ENCODE results near the gene C16orf74. TPM values are rescaled to one million over a fixed set of nuclear protein-coding genes. Genes with fewer than 3 reads are reported as not detected.
A peak's percentile ranks its signal among the peaks of the same experiment; 100 is the strongest.

The C16orf74 gene
- total and polyA plus RNA-seq, 5 donors from 2014 or later, result 5.5 to 41.6 (median 26.2) TPM

DNA sequence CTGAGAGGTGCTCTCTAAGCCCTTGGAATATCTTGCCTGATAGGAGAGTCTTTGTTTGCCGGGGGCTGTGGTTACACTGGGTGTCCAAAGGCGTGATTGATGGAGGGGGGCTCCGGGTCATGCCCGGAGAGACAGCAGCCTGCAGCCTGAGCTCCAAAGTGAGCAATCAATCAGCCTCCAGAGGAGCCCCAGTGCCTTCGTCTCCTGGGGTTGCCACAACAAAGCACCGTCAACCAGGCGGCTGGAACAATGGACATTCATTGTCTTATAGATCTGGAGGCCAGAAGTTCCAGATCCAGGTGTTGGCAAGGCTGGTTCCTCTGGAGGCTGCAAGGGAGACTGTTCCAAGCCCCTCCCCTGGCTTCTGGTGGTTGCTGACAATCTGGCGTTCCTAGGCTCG, 38.1 kb downstream of the C16orf74 start:
- Mint-ChIP-seq H3K36me3 (peaks cover 15% of the 10 kb centered on the region), H3K4me3 (no peak overlapping the region), H3K27me3 (peaks cover 7% of the 10 kb centered on the region), H3K9me3 (peaks cover 0 to 4% (median 0%) of the 10 kb centered on the region in 7 donors), H3K4me1 (peaks cover 0 to 13% (median 3%) of the 10 kb centered on the region in 4 donors), H3K27ac (no peak overlapping the region)
- no peak overlapping the region for H3K27ac ChIP-seq (ENCODE audit: insufficient read depth, low read length, poor library complexity, severe bottlenecking)
- no peak overlapping the region for H3K4me3 ChIP-seq (ENCODE audit: low read depth, low read length)
- no peaks in the 10 kb centered on the region for H3K27me3 ChIP-seq (ENCODE audit: control insufficient read depth, insufficient read depth, low read length)
- no peak for ATAC-seq (ENCODE audit: low read depth in 2 of 2)
- H3K4me1 ChIP-seq (ENCODE audit: control insufficient read depth, insufficient read depth, low read length, poor library complexity, severe bottlenecking), result no peaks in the 10 kb centered on the region
- no peak for DNase-seq
- no peaks in the 10 kb centered on the region for H3K36me3 ChIP-seq (ENCODE audit: control insufficient read depth, insufficient read depth, low read length)
- H3K9me3 ChIP-seq (ENCODE audit: control insufficient read depth in 2 of 2, low read length in 2 of 2), result peaks cover 0 to 3% of the 10 kb centered on the region in 2 experiments

GRCh38 chr16:85711982-85712587, 38.8 kb downstream of the C16orf74 start:
- Mint-ChIP-seq H3K36me3 (peaks cover 15% of the 10 kb centered on the region), H3K4me1 (peaks cover 0 to 9% (median 3%) of the 10 kb centered on the region in 4 donors), H3K27me3 (peaks cover 7% of the 10 kb centered on the region), H3K27ac (peak overlapping the region in 1 of 3 donors; percentile 66), H3K4me3 (no peak overlapping the region), H3K9me3 (peaks cover 0 to 4% (median 0%) of the 10 kb centered on the region in 7 donors)
- Histone ChIP-seq H3K9me3 (ENCODE audit: control insufficient read depth in 2 of 2, low read length in 2 of 2) (peaks cover 0 to 3% of the 10 kb centered on the region in 2 experiments), H3K36me3 (ENCODE audit: control insufficient read depth, insufficient read depth, low read length) (no peaks in the 10 kb centered on the region), H3K27ac (ENCODE audit: insufficient read depth, low read length, poor library complexity, severe bottlenecking) (no peak overlapping the region), H3K4me1 (ENCODE audit: control insufficient read depth, insufficient read depth, low read length, poor library complexity, severe bottlenecking) (no peaks in the 10 kb centered on the region), H3K4me3 (ENCODE audit: low read depth, low read length) (no peak overlapping the region), H3K27me3 (ENCODE audit: control insufficient read depth, insufficient read depth, low read length) (no peaks in the 10 kb centered on the region)
- no peak for ATAC-seq (ENCODE audit: low read depth in 2 of 2)
- DNase-seq, result no peak

DNA sequence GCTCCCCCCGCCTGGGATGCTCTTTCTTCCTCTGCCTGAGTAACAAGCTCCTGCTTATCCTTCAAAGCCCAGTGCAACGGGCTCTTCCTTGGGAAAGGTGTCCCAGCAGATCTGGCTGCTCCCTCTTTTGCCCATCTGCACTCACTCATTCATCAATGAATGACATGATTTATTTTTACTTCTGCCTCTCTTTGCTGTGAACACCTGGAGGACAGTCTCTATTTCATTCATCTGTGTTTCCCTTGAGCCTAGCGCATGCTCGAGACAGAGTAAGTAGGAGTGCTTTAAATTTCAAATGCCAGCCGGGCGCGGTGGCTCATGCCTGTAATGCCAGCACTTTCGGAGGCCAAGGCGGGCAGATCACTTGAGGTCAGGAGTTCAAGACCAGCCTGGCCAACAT, 40.2 kb downstream of the C16orf74 start:
- Histone ChIP-seq H3K27ac (ENCODE audit: insufficient read depth, low read length, poor library complexity, severe bottlenecking) (no peak overlapping the region), H3K4me3 (ENCODE audit: low read depth, low read length) (no peak overlapping the region), H3K27me3 (ENCODE audit: control insufficient read depth, insufficient read depth, low read length) (no peaks in the 10 kb centered on the region), H3K9me3 (ENCODE audit: control insufficient read depth in 2 of 2, low read length in 2 of 2) (peaks cover 0 to 3% of the 10 kb centered on the region in 2 experiments), H3K36me3 (ENCODE audit: control insufficient read depth, insufficient read depth, low read length) (no peaks in the 10 kb centered on the region), H3K4me1 (ENCODE audit: control insufficient read depth, insufficient read depth, low read length, poor library complexity, severe bottlenecking) (no peaks in the 10 kb centered on the region)
- Mint-ChIP-seq H3K4me3 (no peak overlapping the region), H3K27ac (no peak overlapping the region), H3K27me3 (peaks cover 3% of the 10 kb centered on the region), H3K9me3 (peaks cover 0 to 4% (median 0%) of the 10 kb centered on the region in 7 donors), H3K4me1 (peaks cover 0 to 5% (median 2%) of the 10 kb centered on the region in 4 donors), H3K36me3 (peaks cover 15% of the 10 kb centered on the region)
- ATAC-seq (ENCODE audit: low read depth in 2 of 2) (no peak), DNase-seq (no peak)

DNA sequence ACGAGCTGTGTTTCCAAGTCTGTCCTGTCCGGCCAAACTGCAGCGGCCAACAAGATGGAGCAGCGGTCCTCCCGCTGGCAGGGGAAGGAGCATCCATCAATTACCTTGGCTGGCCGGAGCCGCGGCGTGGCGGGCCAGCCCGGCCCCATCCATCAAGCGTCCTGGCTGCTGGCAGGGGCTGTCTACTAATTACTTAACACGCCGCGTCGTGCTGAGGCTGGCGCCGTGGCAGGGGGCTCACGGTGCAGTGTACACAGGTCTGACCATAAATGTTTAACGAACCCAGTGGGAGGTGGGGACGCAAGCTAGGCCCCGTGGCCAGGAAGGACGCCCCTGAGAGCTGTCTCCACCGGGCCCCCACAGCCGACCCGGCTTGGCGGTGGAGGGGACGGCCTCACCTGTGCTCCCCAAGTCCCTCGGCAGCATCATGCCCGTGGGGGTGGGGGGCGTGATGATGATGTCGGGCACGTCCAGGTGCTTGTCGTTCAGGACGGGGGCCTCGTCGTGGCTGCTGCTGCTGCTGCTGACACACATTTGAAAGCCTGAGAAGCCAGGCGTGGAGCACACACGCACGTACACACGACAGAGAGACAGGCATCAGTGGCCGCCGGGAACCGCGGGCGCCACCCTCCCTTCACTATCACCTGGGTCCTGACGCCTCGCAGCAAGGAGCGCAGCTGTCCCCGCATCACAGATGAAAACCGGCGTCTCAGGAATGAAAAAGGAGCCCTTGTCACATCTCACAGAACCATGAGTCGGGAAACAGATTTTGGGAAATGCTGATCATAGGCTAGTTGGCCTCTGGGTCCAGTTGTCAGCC, 40.9 kb downstream of the C16orf74 start:
- peak overlapping the region in 1 of 4 donors; percentile 32 for H3K4me3 Mint-ChIP-seq
- H3K9me3 ChIP-seq (ENCODE audit: control insufficient read depth in 2 of 2, low read length in 2 of 2), result peaks cover 0 to 3% of the 10 kb centered on the region in 2 experiments

DNA sequence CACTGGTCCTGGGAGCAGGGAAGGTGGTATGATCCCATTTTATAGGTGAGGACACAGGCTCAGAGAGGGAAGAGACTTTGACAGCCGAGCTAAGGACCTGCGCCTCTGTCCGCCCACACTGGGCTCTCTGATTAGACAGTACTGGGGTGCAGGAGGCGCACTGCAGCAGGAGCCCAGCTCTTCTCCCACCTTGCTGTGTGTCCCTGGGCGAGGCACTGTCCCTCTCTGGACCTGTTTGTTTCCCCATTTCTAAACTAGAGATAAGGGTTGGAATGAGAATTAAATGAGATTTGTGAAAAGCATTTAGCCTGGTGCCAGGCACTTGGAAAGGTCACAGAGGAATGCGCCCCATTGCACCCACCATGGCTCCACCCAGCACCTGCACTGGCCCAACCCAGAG, 42.6 kb downstream of the C16orf74 start:
- Mint-ChIP-seq H3K36me3 (peaks cover 15% of the 10 kb centered on the region), H3K4me3 (no peak overlapping the region), H3K9me3 (peaks cover 0 to 4% (median 0%) of the 10 kb centered on the region in 7 donors), H3K27me3 (no peaks in the 10 kb centered on the region), H3K4me1 (no peaks in the 10 kb centered on the region), H3K27ac (no peak overlapping the region)
- ATAC-seq (ENCODE audit: low read depth in 2 of 2) (no peak), DNase-seq (no peak)
- Histone ChIP-seq H3K4me3 (ENCODE audit: low read depth, low read length) (no peak overlapping the region), H3K27me3 (ENCODE audit: control insufficient read depth, insufficient read depth, low read length) (no peaks in the 10 kb centered on the region), H3K9me3 (ENCODE audit: control insufficient read depth in 2 of 2, low read length in 2 of 2) (peaks cover 0 to 3% of the 10 kb centered on the region in 2 experiments), H3K27ac (ENCODE audit: insufficient read depth, low read length, poor library complexity, severe bottlenecking) (no peak overlapping the region), H3K36me3 (ENCODE audit: control insufficient read depth, insufficient read depth, low read length) (no peaks in the 10 kb centered on the region), H3K4me1 (ENCODE audit: control insufficient read depth, insufficient read depth, low read length, poor library complexity, severe bottlenecking) (no peaks in the 10 kb centered on the region)

More for the DNA sequence above, 40.9 kb downstream of the C16orf74 start:
- ATAC-seq (ENCODE audit: low read depth in 2 of 2) (no peak), DNase-seq (no peak)
- H3K36me3 Mint-ChIP-seq, result peaks cover 15% of the 10 kb centered on the region
- Histone ChIP-seq H3K27me3 (ENCODE audit: control insufficient read depth, insufficient read depth, low read length) (no peaks in the 10 kb centered on the region), H3K4me1 (ENCODE audit: control insufficient read depth, insufficient read depth, low read length, poor library complexity, severe bottlenecking) (no peaks in the 10 kb centered on the region), H3K36me3 (ENCODE audit: control insufficient read depth, insufficient read depth, low read length) (no peaks in the 10 kb centered on the region), H3K4me3 (ENCODE audit: low read depth, low read length) (no peak overlapping the region), H3K27ac (ENCODE audit: insufficient read depth, low read length, poor library complexity, severe bottlenecking) (no peak overlapping the region)
- H3K9me3 Mint-ChIP-seq, result peaks cover 0 to 4% (median 0%) of the 10 kb centered on the region in 7 donors
- no peaks in the 10 kb centered on the region for H3K27me3 Mint-ChIP-seq
- H3K4me1 Mint-ChIP-seq, result no peaks in the 10 kb centered on the region
- no peak overlapping the region for H3K27ac Mint-ChIP-seq

DNA sequence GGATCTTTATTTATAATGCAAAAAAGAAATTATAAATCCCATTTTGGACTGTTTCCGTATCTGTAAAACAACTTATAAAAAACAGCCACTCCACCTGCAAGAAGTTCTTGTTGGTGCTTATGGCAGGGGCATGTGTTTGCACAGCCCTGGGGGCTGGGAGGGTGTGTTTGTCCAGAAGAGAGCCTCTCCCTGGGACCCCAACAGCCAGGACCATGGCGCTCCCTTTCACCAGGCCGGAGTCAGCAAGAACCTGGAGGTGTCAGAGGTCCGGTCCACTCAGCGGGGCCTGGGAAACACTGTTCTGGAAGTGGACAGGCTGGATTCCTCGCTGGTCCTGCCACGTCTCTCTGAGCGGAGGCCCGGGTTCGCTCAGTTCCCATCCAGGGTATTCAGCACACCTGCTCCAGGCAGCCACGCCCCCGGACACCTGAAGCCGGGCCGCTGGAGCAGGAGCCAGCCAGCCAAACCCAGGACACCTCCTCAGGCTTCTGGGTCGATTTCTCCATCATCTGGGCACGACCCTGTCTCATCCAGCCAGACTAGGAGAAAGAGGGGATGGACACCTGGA, 43.3 kb downstream of the C16orf74 start:
- Mint-ChIP-seq H3K27ac (no peak overlapping the region), H3K27me3 (peaks cover 2% of the 10 kb centered on the region), H3K4me3 (no peak overlapping the region), H3K9me3 (peaks cover 0 to 4% (median 0%) of the 10 kb centered on the region in 7 donors), H3K4me1 (no peaks in the 10 kb centered on the region), H3K36me3 (peaks cover 13% of the 10 kb centered on the region)
- no peaks in the 10 kb centered on the region for H3K36me3 ChIP-seq (ENCODE audit: control insufficient read depth, insufficient read depth, low read length)
- H3K27ac ChIP-seq (ENCODE audit: insufficient read depth, low read length, poor library complexity, severe bottlenecking), result no peak overlapping the region
- H3K4me3 ChIP-seq (ENCODE audit: low read depth, low read length), result no peak overlapping the region
- DNase-seq (no peak), ATAC-seq (ENCODE audit: low read depth in 2 of 2) (no peak)
- H3K9me3 ChIP-seq (ENCODE audit: control insufficient read depth in 2 of 2, low read length in 2 of 2), result peaks cover 0 to 3% of the 10 kb centered on the region in 2 experiments
- no peaks in the 10 kb centered on the region for H3K27me3 ChIP-seq (ENCODE audit: control insufficient read depth, insufficient read depth, low read length)
- no peaks in the 10 kb centered on the region for H3K4me1 ChIP-seq (ENCODE audit: control insufficient read depth, insufficient read depth, low read length, poor library complexity, severe bottlenecking)

GRCh38 chr16:85706449-85707034, 44.4 kb downstream of the C16orf74 start:
- no peak overlapping the region for H3K4me3 Mint-ChIP-seq
- ATAC-seq (ENCODE audit: low read depth in 2 of 2), result no peak
- no peaks in the 10 kb centered on the region for H3K9me3 ChIP-seq (ENCODE audit: control insufficient read depth in 2 of 2, low read length in 2 of 2)
- DNase-seq, result no peak
- no peaks in the 10 kb centered on the region for H3K27me3 ChIP-seq (ENCODE audit: control insufficient read depth, insufficient read depth, low read length)
- peaks cover 4% of the 10 kb centered on the region for H3K27me3 Mint-ChIP-seq
- no peak overlapping the region for H3K27ac Mint-ChIP-seq
- H3K36me3 ChIP-seq (ENCODE audit: control insufficient read depth, insufficient read depth, low read length), result no peaks in the 10 kb centered on the region
- H3K27ac ChIP-seq (ENCODE audit: insufficient read depth, low read length, poor library complexity, severe bottlenecking), result no peak overlapping the region
- H3K36me3 Mint-ChIP-seq, result peaks cover 6% of the 10 kb centered on the region
- no peaks in the 10 kb centered on the region for H3K4me1 ChIP-seq (ENCODE audit: control insufficient read depth, insufficient read depth, low read length, poor library complexity, severe bottlenecking)
- H3K4me3 ChIP-seq (ENCODE audit: low read depth, low read length), result no peak overlapping the region
- H3K4me1 Mint-ChIP-seq, result no peaks in the 10 kb centered on the region
- peaks cover 0 to 2% (median 0%) of the 10 kb centered on the region in 7 donors for H3K9me3 Mint-ChIP-seq

Data from CD4-positive, CD25-positive, alpha-beta regulatory T cell (primary cell).